Tibial artery (tissue), 4 donors: ENCODE measurements around the gene TNFSF13B.

ENCODE experiments used
- DNase-seq, 2 donors: peaks; one replicate each; pipeline ENCODE4 v3.0.0-alpha.2; 2019
- H3K27ac ChIP-seq, 2 donors: fragments of 200-600 bp; sonication (generic) in 1 of 2; 1 replicate in 1 of 2; 2 replicates in 1 of 2; pipeline ENCODE4 v1.5.1; 2018 to 2019; ENCODE audit warnings: mild to moderate bottlenecking in 1 of 2
- H3K27me3 ChIP-seq, 2 donors: fragments of 200-600 bp; sonication (generic) in 1 of 2; one replicate each; pipeline versions ENCODE4 v1.5.1 to v1.6.0; 2016 to 2019
- H3K36me3 ChIP-seq, 3 donors: fragments of 200-600 bp; sonication (generic) in 2 of 3; one replicate each; pipeline ENCODE4 v1.5.1; 2016 to 2019; ENCODE audit warnings: mild to moderate bottlenecking in 2 of 3
- H3K4me1 ChIP-seq, 4 donors: fragments of 200-600 bp; sonication (generic) in 2 of 4; 1 replicate in 3 of 4; 2 replicates in 1 of 4; pipeline ENCODE4 v1.5.1; 2016 to 2019
- H3K4me3 ChIP-seq, 2 donors: fragments of 200-600 bp; sonication (generic) in 1 of 2; 1 replicate in 1 of 2; 2 replicates in 1 of 2; pipeline ENCODE4 v1.5.1; 2018 to 2019; ENCODE audit warnings: mild to moderate bottlenecking in 2 of 2
- H3K9me3 ChIP-seq, 3 donors: fragments of 200-600 bp; sonication (generic) in 1 of 3; one replicate each; pipeline ENCODE4 v1.5.1; 2016 to 2019
- CTCF ChIP-seq, 2 experiments: fragments of 200-600 bp in 1 of 2; fragments of 450-650 bp in 1 of 2; IDR thresholded peaks; one replicate each; pipeline ENCODE4 v1.5.1; 2017 to 2019; ENCODE audit warnings: antibody characterized with exemption in 2 of 2, mild to moderate bottlenecking in 1 of 2, moderate library complexity in 1 of 2
- intact Hi-C: fragments of 100-400 bp; cut with DNase I; formaldehyde crosslinking; loops from one replicate; pipeline ENCODE4 v1.15.0; 2023; ENCODE audit warnings: low total_unique reads

The TNFSF13B gene

GRCh38 chr13:108315991-108316390 is 46.5 kb downstream of the TNFSF13B start:
- no peak overlapping the region for H3K4me3 ChIP-seq
- intact Hi-C loops = no loop called here

GRCh38 chr13:108316413-108316812 is 46.9 kb downstream of the TNFSF13B start:
- no peaks in the 10 kb centered on the region for H3K4me1 ChIP-seq
- H3K36me3 ChIP-seq = no peaks in the 10 kb centered on the region
- no peak overlapping the region for H3K4me3 ChIP-seq
- TF ChIP-seq CTCF (IDR thresholded peaks at IDR 0.05) = no peak
- H3K27ac ChIP-seq = no peak overlapping the region
- H3K9me3 ChIP-seq = no peaks in the 10 kb centered on the region
- no peaks in the 10 kb centered on the region for H3K27me3 ChIP-seq
- no peak for DNase-seq
- intact Hi-C loops = no loop called here

More at GRCh38 chr13:108315991-108316390, 46.5 kb downstream of the TNFSF13B start:
- no peak overlapping the region for H3K27ac ChIP-seq
- no peaks in the 10 kb centered on the region for H3K27me3 ChIP-seq
- DNase-seq = no peak
- H3K4me1 ChIP-seq = no peaks in the 10 kb centered on the region
- no peaks in the 10 kb centered on the region for H3K36me3 ChIP-seq
- no peak for TF ChIP-seq CTCF (IDR thresholded peaks at IDR 0.05)
- H3K9me3 ChIP-seq = no peaks in the 10 kb centered on the region

- TF ChIP-seq CTCF (IDR thresholded peaks at IDR 0.05) = peak; percentile 69 to 71
- intact Hi-C loops = no loop called here
- Histone ChIP-seq H3K27ac (no peak overlapping the region), H3K9me3 (no peaks in the 10 kb centered on the region), H3K4me3 (no peak overlapping the region), H3K27me3 (peaks cover 0 to 2% of the 10 kb centered on the region in 2 donors), H3K36me3 (no peaks in the 10 kb centered on the region), H3K4me1 (no peaks in the 10 kb centered on the region)
- DNase-seq = no peak
These were observed 52.8 kb downstream of the TNFSF13B start for GRCh38 chr13:108322206-108322824.

- no peak overlapping the region for H3K4me3 ChIP-seq
- no peaks in the 10 kb centered on the region for H3K4me1 ChIP-seq
- H3K36me3 ChIP-seq = no peaks in the 10 kb centered on the region
- no peak for DNase-seq
- no peak for TF ChIP-seq CTCF (IDR thresholded peaks at IDR 0.05)
- no peaks in the 10 kb centered on the region for H3K9me3 ChIP-seq
- peaks cover 0 to 2% of the 10 kb centered on the region in 2 donors for H3K27me3 ChIP-seq
- intact Hi-C loops = no loop called here
- H3K27ac ChIP-seq = no peak overlapping the region
These were observed 53.5 kb downstream of the TNFSF13B start for GRCh38 chr13:108323031-108323430.

- Histone ChIP-seq H3K4me1 (no peaks in the 10 kb centered on the region), H3K4me3 (no peak overlapping the region), H3K27ac (no peak overlapping the region), H3K9me3 (no peaks in the 10 kb centered on the region), H3K36me3 (no peaks in the 10 kb centered on the region), H3K27me3 (peaks cover 0 to 9% of the 10 kb centered on the region in 2 donors)
- TF ChIP-seq CTCF (IDR thresholded peaks at IDR 0.05) = no peak
- intact Hi-C loops = no loop called here
- no peak for DNase-seq
These were observed 56.3 kb downstream of the TNFSF13B start for GRCh38 chr13:108325863-108326262.

- peaks cover 0 to 9% of the 10 kb centered on the region in 2 donors for H3K27me3 ChIP-seq
- H3K27ac ChIP-seq = no peak overlapping the region
- no peaks in the 10 kb centered on the region for H3K36me3 ChIP-seq
- DNase-seq = no peak
- H3K4me3 ChIP-seq = no peak overlapping the region
- intact Hi-C loops = no loop called here
- no peaks in the 10 kb centered on the region for H3K9me3 ChIP-seq
- H3K4me1 ChIP-seq = no peaks in the 10 kb centered on the region
- no peak for TF ChIP-seq CTCF (IDR thresholded peaks at IDR 0.05)
These were observed 56.8 kb downstream of the TNFSF13B start for GRCh38 chr13:108326309-108326708.
